Measurements from ENCODE around the gene GALT. TPM values are rescaled to one million over a fixed set of nuclear protein-coding genes. Genes with fewer than 3 reads are reported as not detected.
A peak's percentile ranks its signal among the peaks of the same experiment; 100 is the strongest.

GALT gene
- total RNA-seq, 1 experiment from 2014 or later, result 33.5 TPM

- Histone ChIP-seq H3K36me3 (replicated peaks; ENCODE audit: control insufficient read depth, insufficient read depth, low read length) (no peaks in the 10 kb centered on the region), H3K27me3 (ENCODE audit: control insufficient read depth, insufficient read depth, low read length) (peaks cover 25% of the 10 kb centered on the region), H3K4me3 (ENCODE audit: insufficient read depth, low read depth, low read length) (peak within 1 kb of the TSS; percentile 64)
- peak; percentile 96 for DNase-seq
These were observed 26.1 kb upstream of the GALT start, which contains the start of gene DCTN3 for GRCh38 chr9:34620061-34620994. TSS of gene DCTN3 (minus strand) at chr9:34620495. CDS start at chr9:34620464, 31 bp downstream.

- peaks cover 58% of the 10 kb centered on the region for H3K27me3 ChIP-seq (ENCODE audit: control insufficient read depth, insufficient read depth, low read length)
- H3K4me3 ChIP-seq (ENCODE audit: insufficient read depth, low read depth, low read length), result no peak overlapping the region
- no peaks in the 10 kb centered on the region for H3K36me3 ChIP-seq (replicated peaks; ENCODE audit: control insufficient read depth, insufficient read depth, low read length)
- peak; percentile 68 for DNase-seq
These were observed 22.9 kb upstream of the GALT start for GRCh38 chr9:34623374-34624235.

- peaks cover 68% of the 10 kb centered on the region for H3K27me3 ChIP-seq (ENCODE audit: control insufficient read depth, insufficient read depth, low read length)
- peak; percentile 83 for DNase-seq
- H3K36me3 ChIP-seq (replicated peaks; ENCODE audit: control insufficient read depth, insufficient read depth, low read length), result no peaks in the 10 kb centered on the region
- H3K4me3 ChIP-seq (ENCODE audit: insufficient read depth, low read depth, low read length), result 0 out of 2 replicates have a peak overlapping the region, but pooled peaks have one; percentile 5
These were observed 21.8 kb upstream of the GALT start for GRCh38 chr9:34624475-34625185.

GRCh38 chr9:34625186-34625486 is 21.3 kb upstream of the GALT start:
- DNase-seq, result no peak
- H3K4me3 ChIP-seq (ENCODE audit: insufficient read depth, low read depth, low read length), result no peak overlapping the region
- H3K27me3 ChIP-seq (ENCODE audit: control insufficient read depth, insufficient read depth, low read length), result peaks cover 73% of the 10 kb centered on the region
- no peaks in the 10 kb centered on the region for H3K36me3 ChIP-seq (replicated peaks; ENCODE audit: control insufficient read depth, insufficient read depth, low read length)

- Histone ChIP-seq H3K4me3 (ENCODE audit: insufficient read depth, low read depth, low read length) (peak overlapping the region; percentile 34; the same call in 1 of the 2 replicates), H3K36me3 (replicated peaks; ENCODE audit: control insufficient read depth, insufficient read depth, low read length) (no peaks in the 10 kb centered on the region), H3K27me3 (ENCODE audit: control insufficient read depth, insufficient read depth, low read length) (peaks cover 92% of the 10 kb centered on the region)
- DNase-seq, result no peak
These were observed 18.5 kb upstream of the GALT start for GRCh38 chr9:34627716-34628655.

GRCh38 chr9:34628656-34629490 is 17.6 kb upstream of the GALT start, which contains the start of gene ARID3C:
TSS of gene ARID3C (minus strand) at chr9:34629066. CDS start at chr9:34628014, 1,052 bp downstream.
- Histone ChIP-seq H3K36me3 (replicated peaks; ENCODE audit: control insufficient read depth, insufficient read depth, low read length) (no peaks in the 10 kb centered on the region), H3K27me3 (ENCODE audit: control insufficient read depth, insufficient read depth, low read length) (peaks cover 86% of the 10 kb centered on the region), H3K4me3 (ENCODE audit: insufficient read depth, low read depth, low read length) (peak within 1 kb of the TSS; percentile 34)
- DNase-seq, result peak; percentile 90

- peaks cover 80% of the 10 kb centered on the region for H3K27me3 ChIP-seq (ENCODE audit: control insufficient read depth, insufficient read depth, low read length)
- peak; percentile 29 for DNase-seq
- H3K36me3 ChIP-seq (replicated peaks; ENCODE audit: control insufficient read depth, insufficient read depth, low read length), result no peaks in the 10 kb centered on the region
- H3K4me3 ChIP-seq (ENCODE audit: insufficient read depth, low read depth, low read length), result no peak overlapping the region
These were observed 17.0 kb upstream of the GALT start for GRCh38 chr9:34629491-34629808.

GRCh38 chr9:34630402-34631154 is 15.9 kb upstream of the GALT start:
- H3K27me3 ChIP-seq (ENCODE audit: control insufficient read depth, insufficient read depth, low read length), result peaks cover 69% of the 10 kb centered on the region
- no peak for DNase-seq
- peaks cover 3% of the 10 kb centered on the region for H3K36me3 ChIP-seq (replicated peaks; ENCODE audit: control insufficient read depth, insufficient read depth, low read length)
- H3K4me3 ChIP-seq (ENCODE audit: insufficient read depth, low read depth, low read length), result no peak overlapping the region

- peaks cover 3% of the 10 kb centered on the region for H3K36me3 ChIP-seq (replicated peaks; ENCODE audit: control insufficient read depth, insufficient read depth, low read length)
- H3K27me3 ChIP-seq (ENCODE audit: control insufficient read depth, insufficient read depth, low read length), result peaks cover 48% of the 10 kb centered on the region
- no peak for DNase-seq
- H3K4me3 ChIP-seq (ENCODE audit: insufficient read depth, low read depth, low read length), result no peak overlapping the region
These were observed 13.3 kb upstream of the GALT start for GRCh38 chr9:34633166-34633565.

- Histone ChIP-seq H3K4me3 (ENCODE audit: insufficient read depth, low read depth, low read length) (no peak overlapping the region), H3K36me3 (replicated peaks; ENCODE audit: control insufficient read depth, insufficient read depth, low read length) (peaks cover 3% of the 10 kb centered on the region), H3K27me3 (ENCODE audit: control insufficient read depth, insufficient read depth, low read length) (peaks cover 40% of the 10 kb centered on the region)
- peak; percentile 89 for DNase-seq
These were observed 12.5 kb upstream of the GALT start for GRCh38 chr9:34633851-34634550.

GRCh38 chr9:34634551-34635248 is 11.8 kb upstream of the GALT start:
- no peak overlapping the region for H3K4me3 ChIP-seq (ENCODE audit: insufficient read depth, low read depth, low read length)
- H3K27me3 ChIP-seq (ENCODE audit: control insufficient read depth, insufficient read depth, low read length), result peaks cover 34% of the 10 kb centered on the region
- H3K36me3 ChIP-seq (replicated peaks; ENCODE audit: control insufficient read depth, insufficient read depth, low read length), result peaks cover 3% of the 10 kb centered on the region
- DNase-seq, result no peak

Measured in H7 (cell line).